Endometrium (tissue), 2 donors: ENCODE measurements around the gene HOXD9.

ENCODE experiments used
- FAIRE-seq: peaks from 2 replicates; lab custom pipeline; 2012; peaks lifted over from hg19 to GRCh38; lab: Jason Lieb, UNC
- donor health status: control.
- donor health status: control.

HOXD9 gene

DNA sequence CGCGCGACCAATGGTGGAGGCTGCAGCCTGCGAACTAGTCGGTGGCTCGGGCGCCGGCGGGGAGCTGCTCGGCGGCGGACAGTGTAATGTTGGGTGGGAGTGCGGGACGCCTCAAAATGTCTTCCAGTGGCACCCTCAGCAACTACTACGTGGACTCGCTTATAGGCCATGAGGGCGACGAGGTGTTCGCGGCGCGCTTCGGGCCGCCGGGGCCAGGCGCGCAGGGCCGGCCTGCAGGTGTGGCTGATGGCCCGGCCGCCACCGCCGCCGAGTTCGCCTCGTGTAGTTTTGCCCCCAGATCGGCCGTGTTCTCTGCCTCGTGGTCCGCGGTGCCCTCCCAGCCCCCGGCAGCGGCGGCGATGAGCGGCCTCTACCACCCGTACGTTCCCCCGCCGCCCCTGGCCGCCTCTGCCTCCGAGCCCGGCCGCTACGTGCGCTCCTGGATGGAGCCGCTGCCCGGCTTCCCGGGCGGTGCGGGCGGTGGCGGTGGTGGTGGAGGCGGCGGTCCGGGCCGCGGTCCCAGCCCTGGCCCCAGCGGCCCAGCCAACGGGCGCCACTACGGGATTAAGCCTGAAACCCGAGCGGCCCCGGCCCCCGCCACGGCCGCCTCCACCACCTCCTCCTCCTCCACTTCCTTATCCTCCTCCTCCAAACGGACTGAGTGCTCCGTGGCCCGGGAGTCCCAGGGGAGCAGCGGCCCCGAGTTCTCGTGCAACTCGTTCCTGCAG lies at the start of gene HOXD9:
TSS of gene HOXD9 (plus strand) at position 37 of the 728 bp plus-strand sequence. CDS start at position 87, 50 bp downstream.
- FAIRE-seq: no peak

DNA sequence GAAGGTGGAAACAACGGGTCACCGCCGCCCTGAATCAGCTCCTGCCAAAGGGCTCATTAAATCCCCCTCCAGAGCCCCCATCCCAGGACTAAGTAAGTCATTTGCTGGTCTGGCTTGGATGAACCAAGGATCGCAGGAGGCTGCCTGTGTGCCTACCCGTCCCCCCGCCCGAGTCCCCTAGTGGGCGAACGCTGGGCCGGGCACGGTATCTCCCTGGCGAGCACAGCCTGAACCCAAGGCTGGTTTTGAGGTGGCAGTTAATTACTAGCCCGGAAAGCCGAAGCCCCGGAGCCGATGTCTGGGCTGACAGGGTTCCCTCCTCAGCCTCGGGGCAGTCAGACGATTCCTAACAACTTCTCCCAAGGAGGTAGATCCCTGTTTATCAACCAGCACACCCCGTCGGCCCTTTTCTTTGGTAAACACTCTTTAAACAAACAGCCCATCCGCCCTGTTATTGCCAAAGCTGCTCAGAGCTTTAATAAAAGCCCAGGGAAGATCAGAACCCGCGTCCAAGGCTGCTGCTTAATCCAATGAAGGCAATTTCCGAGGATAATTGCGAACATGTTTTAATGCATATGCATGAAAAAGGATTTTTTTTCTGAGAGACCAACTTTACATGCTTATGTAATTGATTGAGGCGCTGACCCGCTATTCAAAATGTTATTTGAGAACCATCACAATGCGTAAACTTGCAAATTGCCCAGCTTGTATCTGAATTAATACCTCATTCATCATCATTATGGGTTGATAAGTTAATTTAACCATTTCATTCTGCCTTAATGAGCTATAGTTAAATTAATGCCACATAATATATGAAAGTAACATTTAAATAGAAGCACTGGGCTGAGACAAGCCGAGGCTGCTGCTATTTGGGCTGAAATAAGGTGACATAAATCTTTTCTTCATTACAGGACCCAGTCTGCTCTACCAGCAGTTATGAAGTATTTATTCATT lies 49.3 kb upstream of the HOXD9 start:
- FAIRE-seq: no peak

GRCh38 chr2:176074919-176075425 lies 47.5 kb upstream of the HOXD9 start:
- FAIRE-seq: no peak

GRCh38 chr2:176075481-176075880 lies 47.0 kb upstream of the HOXD9 start:
- no peak for FAIRE-seq

- FAIRE-seq: no peak
Observed at GRCh38 chr2:176076063-176076462, 46.5 kb upstream of the HOXD9 start.

- no peak for FAIRE-seq
Observed at GRCh38 chr2:176076796-176077195, 45.7 kb upstream of the HOXD9 start.

GRCh38 chr2:176078541-176079284 lies 43.8 kb upstream of the HOXD9 start:
- no peak for FAIRE-seq

DNA sequence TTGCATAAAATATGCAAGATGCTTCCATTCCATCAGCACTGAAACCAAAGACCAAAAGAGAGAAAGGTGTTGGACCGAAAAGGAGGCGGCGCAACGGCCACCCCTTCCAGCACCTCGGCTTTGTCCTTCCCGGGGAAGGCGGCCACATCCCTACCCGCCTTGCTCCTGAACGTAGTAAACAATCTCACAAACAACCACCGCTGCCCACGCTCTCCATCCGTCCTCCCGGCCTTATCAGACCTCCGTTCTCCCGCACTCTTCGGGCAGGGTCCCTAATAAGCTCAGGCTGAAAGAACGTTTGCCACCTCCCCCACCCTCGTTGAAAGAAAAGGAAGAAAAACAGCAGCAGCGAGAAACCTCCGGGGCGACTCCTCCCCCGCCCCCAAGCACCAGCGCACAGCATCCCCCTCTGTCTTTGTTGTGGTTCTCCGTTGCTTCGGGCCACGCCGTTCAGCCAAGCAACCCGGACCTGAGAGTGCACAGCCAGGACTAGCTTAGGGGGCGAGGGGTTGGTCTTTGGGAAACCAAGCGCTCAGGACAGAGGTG lies 43.2 kb upstream of the HOXD9 start:
- FAIRE-seq: no peak

DNA sequence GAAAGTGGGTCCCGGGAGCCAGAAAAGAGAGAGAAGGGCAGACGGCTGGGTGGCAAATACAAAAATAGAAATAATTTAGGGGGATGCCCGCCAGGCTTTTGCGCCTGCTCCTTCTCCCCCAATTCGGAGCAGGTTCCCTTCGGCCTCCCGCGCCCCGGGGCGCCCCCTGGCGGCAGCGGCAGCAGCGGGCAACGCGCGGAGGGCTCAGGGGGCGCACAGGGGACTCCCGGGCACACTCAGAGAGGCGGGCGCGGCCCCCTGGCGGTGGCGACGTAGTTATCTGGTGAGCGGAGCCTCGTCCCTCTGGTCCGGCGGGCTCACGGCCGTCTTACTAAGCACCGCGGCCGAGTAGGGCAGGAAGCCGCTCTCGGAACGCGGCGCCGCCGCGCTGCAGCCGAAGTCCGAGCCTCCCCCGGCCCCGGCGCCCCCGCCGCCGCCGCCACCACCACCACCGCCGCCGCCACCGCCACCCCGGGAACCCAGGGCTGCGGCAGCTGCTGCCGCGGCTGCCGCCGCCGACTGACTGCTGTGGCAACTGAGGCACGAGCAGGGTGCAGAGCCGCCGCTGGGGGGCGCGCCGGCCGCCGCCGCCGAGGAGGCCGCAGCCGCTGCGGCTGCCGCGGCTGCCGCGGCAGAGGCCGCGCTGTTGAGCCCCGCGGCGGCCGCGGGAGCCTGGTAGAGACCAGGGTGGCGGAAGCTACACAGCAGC lies 42.5 kb upstream of the HOXD9 start:
- no peak for FAIRE-seq

DNA sequence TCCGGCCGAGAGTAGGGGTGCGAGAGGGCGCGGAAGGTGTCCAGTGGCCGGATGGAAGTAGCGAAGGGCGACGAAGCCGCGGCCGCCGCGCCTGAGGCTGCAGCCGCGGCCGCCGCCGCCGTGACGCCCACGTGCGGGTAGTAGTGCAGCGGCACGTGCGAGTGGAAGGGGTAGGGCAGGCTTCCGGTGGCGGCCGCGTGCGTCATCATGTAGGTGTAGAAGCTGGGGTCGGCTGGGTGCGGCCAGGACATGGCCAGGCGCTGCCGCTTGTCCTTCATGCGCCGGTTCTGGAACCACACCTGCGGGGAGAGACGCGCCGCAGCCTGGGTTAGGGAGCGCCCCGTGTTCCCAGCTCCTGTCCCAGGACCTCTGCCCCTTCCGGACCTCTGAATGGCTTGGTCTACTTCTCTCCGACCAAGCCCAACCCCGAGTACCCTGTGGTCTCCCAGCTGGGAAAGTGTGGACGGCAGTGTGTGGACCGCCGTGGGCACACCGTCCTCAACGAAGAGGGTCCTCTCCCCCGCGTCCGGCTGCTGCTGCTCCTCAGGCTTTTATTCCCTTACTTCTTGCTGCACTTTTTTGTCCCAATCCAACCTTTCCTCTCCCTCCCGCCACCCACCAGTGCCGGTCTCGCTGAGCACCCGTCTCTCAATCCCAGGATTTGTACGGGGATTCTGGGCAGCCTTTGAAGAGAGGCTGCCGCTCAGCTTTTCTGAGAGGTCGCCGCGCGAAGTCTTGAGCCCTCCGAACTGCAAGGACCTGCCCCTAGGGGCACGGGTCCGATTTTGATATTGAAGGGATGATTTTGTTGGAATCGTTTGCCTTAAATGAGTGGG lies 41.8 kb upstream of the HOXD9 start:
- FAIRE-seq: no peak

DNA sequence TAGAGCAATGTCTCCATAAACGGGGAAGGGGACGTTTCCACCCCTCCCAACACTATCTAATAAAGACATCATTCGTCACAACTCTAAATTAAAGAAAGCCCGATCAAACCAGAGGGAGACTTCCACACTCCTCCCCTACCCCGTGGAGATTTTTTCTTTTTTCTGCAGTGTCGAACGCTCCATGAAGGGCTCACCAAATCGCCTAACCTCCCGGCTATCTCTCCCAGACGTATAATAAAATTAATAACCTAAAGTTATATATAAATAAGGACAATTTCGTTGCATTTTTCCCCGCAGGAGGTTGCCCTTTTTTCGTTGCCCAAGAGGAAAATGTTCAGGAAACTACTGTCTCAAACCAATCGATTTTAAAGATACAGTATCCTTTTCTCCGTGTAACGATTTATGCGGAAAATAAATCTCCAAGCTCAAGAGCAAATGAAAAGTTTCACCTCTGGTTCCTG lies 41.1 kb upstream of the HOXD9 start:
- no peak for FAIRE-seq

DNA sequence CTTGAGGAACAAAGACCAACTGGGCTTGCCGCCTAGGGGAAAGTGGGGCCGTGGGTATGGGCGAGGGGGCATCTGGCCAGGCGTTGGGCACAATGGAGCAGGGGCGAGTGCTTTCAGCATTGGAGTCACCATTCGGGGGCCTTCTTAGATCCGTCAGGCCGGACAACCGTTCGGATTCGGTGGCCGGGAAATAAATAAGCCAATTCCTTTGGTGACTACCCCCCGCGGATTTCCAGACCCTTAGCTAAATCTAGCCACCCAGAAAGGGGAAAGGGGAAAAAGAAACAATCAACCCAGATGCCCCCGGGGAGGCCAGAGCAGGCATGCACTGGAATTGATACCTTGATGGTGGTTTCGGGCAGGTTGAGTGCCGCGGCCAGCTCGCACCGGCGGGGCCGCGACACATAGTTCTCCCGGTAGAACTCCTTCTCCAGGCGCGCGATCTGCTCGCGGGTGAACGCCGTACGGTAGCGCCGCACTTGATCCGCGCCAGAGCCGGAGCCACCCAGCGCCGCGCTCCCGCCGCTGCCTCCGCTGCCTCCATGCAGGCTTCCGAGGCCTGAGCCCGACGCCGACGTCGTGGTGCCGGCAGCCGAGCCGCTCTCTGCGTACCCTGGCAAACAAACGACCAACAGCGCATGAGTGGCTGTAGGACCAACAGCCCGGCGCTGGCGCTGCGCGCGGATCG lies 40.5 kb upstream of the HOXD9 start:
- no peak for FAIRE-seq

DNA sequence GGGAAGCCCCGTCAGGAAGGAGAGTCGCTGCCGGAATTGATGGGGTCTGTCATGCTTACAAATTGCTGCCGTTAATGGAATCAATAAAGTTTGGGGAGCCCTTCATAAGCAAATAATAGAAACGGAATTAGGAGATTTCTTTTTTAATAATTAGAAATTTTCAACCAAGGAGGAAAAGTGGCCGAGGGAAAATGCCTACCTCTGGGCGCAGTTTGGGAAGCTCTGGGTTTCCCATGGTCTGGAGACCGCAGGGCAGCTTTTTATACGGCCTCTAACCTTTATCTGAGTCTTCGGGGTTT lies 40.0 kb upstream of the HOXD9 start:
- no peak for FAIRE-seq

- no peak for FAIRE-seq
Observed at GRCh38 chr2:176082824-176083751, 39.4 kb upstream of the HOXD9 start.

GRCh38 chr2:176083796-176084261 lies 38.7 kb upstream of the HOXD9 start, which contains the start of gene EVX2:
TSS of gene EVX2 (minus strand) at chr2:176083962. CDS start at chr2:176083776, 186 bp downstream.
- FAIRE-seq: no peak

GRCh38 chr2:176084611-176085119 lies 37.9 kb upstream of the HOXD9 start:
- FAIRE-seq: no peak

GRCh38 chr2:176085120-176085788 lies 37.3 kb upstream of the HOXD9 start:
- no peak for FAIRE-seq
